ACC112 (cell line): ENCODE measurements around the gene HSPB7.
"Not testable (repeated sequence)": the region's sequence is repeated elsewhere in the genome, so short reads cannot be mapped to it uniquely, and the experiment has no call there.

ENCODE experiments used
- H2AFZ ChIP-seq: fragments of 200-600 bp; sonication (generic); one replicate; pipeline ENCODE4 v1.6.0; 2017; ENCODE audit warnings: antibody characterized with exemption, low read length; ENCODE audit not compliant: unreplicated experiment
- H3K27ac ChIP-seq: fragments of 200-600 bp; sonication (generic); 2 replicates; pipeline ENCODE4 v1.5.1; 2014; ENCODE audit warnings: low read depth, mild to moderate bottlenecking, antibody characterized with exemption, low read length, moderate library complexity
- H3K27me3 ChIP-seq: fragments of 200-600 bp; sonication (generic); 2 replicates; pipeline ENCODE4 v1.6.1; 2014; ENCODE audit warnings: mild to moderate bottlenecking, antibody characterized with exemption, low read length, moderate library complexity, mixed read lengths; ENCODE audit not compliant: insufficient read depth
- H3K36me3 ChIP-seq: fragments of 200-600 bp; sonication (generic); 2 replicates; pipeline ENCODE4 v1.6.1; 2016; ENCODE audit warnings: mild to moderate bottlenecking, antibody characterized with exemption, low read length, moderate library complexity, mixed read lengths; ENCODE audit not compliant: insufficient read depth
- H3K4me1 ChIP-seq: fragments of 200-600 bp; sonication (generic); one replicate; pipeline ENCODE4 v1.6.1; 2016; ENCODE audit warnings: low read length, mixed read lengths; ENCODE audit not compliant: insufficient read depth, unreplicated experiment, control insufficient read depth
- H3K4me3 ChIP-seq: fragments of 200-600 bp; sonication (generic); 2 replicates; pipeline ENCODE4 v1.5.1; 2014; ENCODE audit warnings: mild to moderate bottlenecking, low read depth, low read length
- H3K79me2 ChIP-seq: fragments of 200-600 bp; sonication (generic); one replicate; pipeline ENCODE4 v1.6.0; 2016; ENCODE audit warnings: low read length; ENCODE audit not compliant: control insufficient read depth, unreplicated experiment, insufficient read depth

Gene HSPB7

GRCh38 chr1:16058394-16059120, 40.7 kb upstream of the HSPB7 start:
- not testable (repeated sequence) for H2AFZ ChIP-seq, H3K4me3 ChIP-seq

GRCh38 chr1:16057314-16057915, 39.6 kb upstream of the HSPB7 start:
- H3K36me3 ChIP-seq, H3K4me1 ChIP-seq, H2AFZ ChIP-seq, H3K79me2 ChIP-seq, H3K27ac ChIP-seq, H3K4me3 ChIP-seq, H3K27me3 ChIP-seq: not testable (repeated sequence)

More at GRCh38 chr1:16058394-16059120, 40.7 kb upstream of the HSPB7 start:
- not testable (repeated sequence) for H3K36me3 ChIP-seq, H3K27ac ChIP-seq, H3K27me3 ChIP-seq, H3K4me1 ChIP-seq, H3K79me2 ChIP-seq

GRCh38 chr1:16056521-16056912, 38.7 kb upstream of the HSPB7 start:
- not testable (repeated sequence) for H3K4me3 ChIP-seq, H3K36me3 ChIP-seq, H3K79me2 ChIP-seq, H3K27me3 ChIP-seq, H2AFZ ChIP-seq, H3K4me1 ChIP-seq, H3K27ac ChIP-seq

GRCh38 chr1:16055613-16056520, 38.0 kb upstream of the HSPB7 start:
- Histone ChIP-seq H3K27me3 (no peaks in the 10 kb centered on the region), H3K4me3 (no peak overlapping the region), H3K27ac (no peak overlapping the region), H2AFZ (no peak overlapping the region), H3K79me2 (no peaks in the 10 kb centered on the region), H3K36me3 (no peaks in the 10 kb centered on the region), H3K4me1 (no peaks in the 10 kb centered on the region)

- H3K27me3 ChIP-seq = no peaks in the 10 kb centered on the region
- no peaks in the 10 kb centered on the region for H3K79me2 ChIP-seq
- H2AFZ ChIP-seq = no peak overlapping the region
- H3K36me3 ChIP-seq = no peaks in the 10 kb centered on the region
- H3K4me1 ChIP-seq = no peaks in the 10 kb centered on the region
- no peak overlapping the region for H3K4me3 ChIP-seq
- no peak overlapping the region for H3K27ac ChIP-seq
These were observed 37.0 kb upstream of the HSPB7 start for GRCh38 chr1:16054598-16055540.

GRCh38 chr1:16053781-16054502, 36.1 kb upstream of the HSPB7 start:
- peaks cover 3% of the 10 kb centered on the region for H3K4me1 ChIP-seq

GRCh38 chr1:16051949-16052348, 34.1 kb upstream of the HSPB7 start:
- H3K79me2 ChIP-seq, H3K4me1 ChIP-seq, H3K4me3 ChIP-seq, H2AFZ ChIP-seq, H3K27ac ChIP-seq, H3K27me3 ChIP-seq, H3K36me3 ChIP-seq: not testable (repeated sequence)

More at GRCh38 chr1:16053781-16054502, 36.1 kb upstream of the HSPB7 start:
- H3K36me3 ChIP-seq = no peaks in the 10 kb centered on the region
- H3K27me3 ChIP-seq = no peaks in the 10 kb centered on the region
- H2AFZ ChIP-seq = no peak overlapping the region
- no peak overlapping the region for H3K4me3 ChIP-seq
- no peak overlapping the region for H3K27ac ChIP-seq
- no peaks in the 10 kb centered on the region for H3K79me2 ChIP-seq

- Histone ChIP-seq H3K79me2 (no peaks in the 10 kb centered on the region), H3K4me3 (no peak overlapping the region), H3K27me3 (no peaks in the 10 kb centered on the region), H3K36me3 (no peaks in the 10 kb centered on the region), H2AFZ (no peak overlapping the region), H3K27ac (no peak overlapping the region), H3K4me1 (peaks cover 4% of the 10 kb centered on the region)
These were observed 33.2 kb upstream of the HSPB7 start for GRCh38 chr1:16051039-16051438.

GRCh38 chr1:16050328-16050727, 32.5 kb upstream of the HSPB7 start:
- H3K4me1 ChIP-seq = peaks cover 4% of the 10 kb centered on the region
- H2AFZ ChIP-seq = no peak overlapping the region

More at GRCh38 chr1:16050328-16050727, 32.5 kb upstream of the HSPB7 start:
- Histone ChIP-seq H3K27ac (no peak overlapping the region), H3K79me2 (no peaks in the 10 kb centered on the region), H3K4me3 (no peak overlapping the region), H3K27me3 (no peaks in the 10 kb centered on the region), H3K36me3 (no peaks in the 10 kb centered on the region)
